ENCODE results near the gene BEAN1. TPM values are rescaled to one million over a fixed set of nuclear protein-coding genes. Genes with fewer than 3 reads are reported as not detected.

The BEAN1 gene
- total RNA-seq, 1 experiment from 2014 or later, result 0.61 TPM

- CTCF ChIA-PET, result interaction anchor here (1.5 to 3.8 kb wide), 2 partner anchors 71 to 73 kb away, joined by 5 to 10 read pairs; no protein-coding TSS in a partner anchor
- Histone ChIP-seq H3K4me1 (ENCODE audit: control insufficient read depth in 1 of 2, insufficient read depth in 2 of 2, low read length in 2 of 2) (peaks cover 20 to 37% of the 10 kb centered on the region in 2 experiments), H3K27me3 (ENCODE audit: insufficient read depth, low read length) (0 out of 2 replicates have a peak, but pooled peaks cover 3% of the 10 kb centered on the region), H3K36me3 (ENCODE audit: control insufficient read depth in 1 of 2, insufficient read depth in 2 of 2, low read length in 2 of 2) (no peaks in the 10 kb centered on the region), H2AFZ (ENCODE audit: low read depth, low read length, poor library complexity, severe bottlenecking) (no peak overlapping the region), H3K4me2 (ENCODE audit: low read length) (peak overlapping the region; percentile 82), H4K20me1 (ENCODE audit: insufficient read depth) (no peaks in the 10 kb centered on the region), H3K9me3 (ENCODE audit: control insufficient read depth in 1 of 2, insufficient read depth in 1 of 2, low read depth in 1 of 2, low read length in 2 of 2) (no peaks in the 10 kb centered on the region; a peak in 1 of 4 replicates), H3K27ac (ENCODE audit: low read depth, low read length) (peak overlapping the region; percentile 69; the same call in 1 of the 2 replicates), H3K79me2 (ENCODE audit: insufficient read depth, low read length) (no peaks in the 10 kb centered on the region), H3K9ac (ENCODE audit: low read length) (peak overlapping the region; percentile 64), H3K4me3 (replicated peaks in 1 of 2; ENCODE audit: low read depth in 1 of 2, low read length in 2 of 2) (peak overlapping the region; percentile 48 to 57), H3K9me2 (ENCODE audit: insufficient read depth) (no peaks in the 10 kb centered on the region)
- ATAC-seq (no peak), DNase-seq (ENCODE audit: low read depth, low spot score) (no peak)
- POLR2A ChIA-PET, result interaction anchor here (0.6 kb wide), 1 partner anchor 224 kb away, joined by 8 read pairs; no protein-coding TSS in a partner anchor
- TF ChIP-seq POLR2A (IDR thresholded peaks at IDR 0.05; ENCODE audit: borderline replicate concordance, extremely low read depth, insufficient read depth, insufficient read length) (no peak), EZH2 (IDR thresholded peaks at IDR 0.05) (no peak), CEBPB (IDR thresholded peaks at IDR 0.05; ENCODE audit: low read depth) (no peak), SIN3A (IDR thresholded peaks at IDR 0.05; ENCODE audit: low read depth) (no peak), ATF3 (IDR thresholded peaks at IDR 0.05) (no peak), TCF7L2 (IDR thresholded peaks at IDR 0.05; ENCODE audit: borderline replicate concordance, extremely low read depth, insufficient read depth, insufficient read length) (no peak), SRF (IDR thresholded peaks at IDR 0.05; ENCODE audit: low read depth) (no peak), CBX3 (IDR thresholded peaks at IDR 0.05; ENCODE audit: low read depth) (0 out of 2 replicates have a peak, but pooled peaks have one; percentile 4), CTCF (IDR thresholded peaks at IDR 0.05 in 2 of 3, conservative IDR thresholded peaks at IDR 0.05 in 1 of 3; ENCODE audit: borderline replicate concordance in 1 of 3, insufficient read depth in 1 of 3, low read depth in 2 of 3, low read length in 2 of 3) (no peak), EZH2phosphoT487 (IDR thresholded peaks at IDR 0.05; ENCODE audit: borderline replicate concordance) (no peak), MAX (IDR thresholded peaks at IDR 0.05) (peak; percentile 13; the same call in 1 of the 2 replicates), EGR1 (IDR thresholded peaks at IDR 0.05; ENCODE audit: low read depth) (no peak), YY1 (IDR thresholded peaks at IDR 0.05; ENCODE audit: extremely low read depth, insufficient replicate concordance, low read depth, low read length) (no peak), RAD21 (IDR thresholded peaks at IDR 0.05; ENCODE audit: low read depth) (0 out of 2 replicates have a peak, but pooled peaks have one; percentile 11), ZFX (IDR thresholded peaks at IDR 0.05) (no peak), FOSL1 (IDR thresholded peaks at IDR 0.05; ENCODE audit: low read depth) (no peak; the same call in none of the 2 replicates), REST (IDR thresholded peaks at IDR 0.05; ENCODE audit: low read depth) (no peak), SP1 (IDR thresholded peaks at IDR 0.05; ENCODE audit: low read depth) (0 out of 2 replicates have a peak, but pooled peaks have one; percentile 19)
- BruUV-seq (replicated peaks), result no TSS peak
- RAD21 ChIA-PET (ENCODE audit: low non-redundant PET in 1 of 2, low total read pairs in 2 of 2, uncharacterized antibody in 2 of 2, unreplicated experiment in 2 of 2), result interaction anchor here in 1 of 2 experiments (0.6 kb wide), 1 partner anchor 459 kb away, joined by 3 read pairs; no protein-coding TSS in a partner anchor
- intact Hi-C loops (cut with micrococcal nuclease), result loop anchor here (2.0 to 10.0 kb wide), 5 partner anchors 62 to 333 kb away; no protein-coding TSS in a partner anchor
Observed at GRCh38 chr16:66409156-66409555, 17.9 kb upstream of the BEAN1 start.

Measured in HCT116 (cell line).